Large intestine (tissue), 3 donors: ENCODE data around the gene SPANXN4. TPM values are rescaled to one million over a fixed set of nuclear protein-coding genes. Genes with fewer than 3 reads are reported as not detected.

Experiments used
- DNase-seq, 2 donors: peaks; one replicate each; pipeline versions ENCODE4 v3.0.0 to v3.0.0-alpha.2; 2013
- H3K27ac ChIP-seq: one replicate; pipeline ENCODE4 v1.5.1; 2013; ENCODE audit warnings: low read length
- H3K27me3 ChIP-seq: 2 replicates; pipeline ENCODE4 v1.6.1; 2013; ENCODE audit warnings: low read length; ENCODE audit not compliant: control insufficient read depth, insufficient read depth
- H3K36me3 ChIP-seq: 2 replicates; pipeline ENCODE4 v1.6.1; 2013; ENCODE audit warnings: low read length; ENCODE audit not compliant: control insufficient read depth, insufficient read depth
- H3K4me1 ChIP-seq: one replicate; pipeline ENCODE4 v1.6.1; 2013; ENCODE audit warnings: low read length; ENCODE audit not compliant: control insufficient read depth, insufficient read depth
- H3K4me3 ChIP-seq: one replicate; pipeline ENCODE4 v1.5.1; 2013; ENCODE audit warnings: low read length
- H3K9me3 ChIP-seq: one replicate; pipeline ENCODE4 v1.6.1; 2013; ENCODE audit warnings: mild to moderate bottlenecking, low read depth, low read length, moderate library complexity; ENCODE audit not compliant: control insufficient read depth
- WGBS: methylation state at CpG from one replicate; pipeline ENCODE4 v1.1.5; 2013; ENCODE audit warnings: low lambda C conversion rate; ENCODE audit not compliant: insufficient coverage; 5-methylcytosine and 5-hydroxymethylcytosine counted together
- polyA plus RNA-seq: library from polyadenylated mRNA; unstranded; fragments of 120-200 nt; gene quantifications from one replicate; pipeline ENCODE4 v1.2.1, GENCODE V29; 2013

SPANXN4 gene
- polyA plus RNA-seq, 1 donor, result not detected

DNA sequence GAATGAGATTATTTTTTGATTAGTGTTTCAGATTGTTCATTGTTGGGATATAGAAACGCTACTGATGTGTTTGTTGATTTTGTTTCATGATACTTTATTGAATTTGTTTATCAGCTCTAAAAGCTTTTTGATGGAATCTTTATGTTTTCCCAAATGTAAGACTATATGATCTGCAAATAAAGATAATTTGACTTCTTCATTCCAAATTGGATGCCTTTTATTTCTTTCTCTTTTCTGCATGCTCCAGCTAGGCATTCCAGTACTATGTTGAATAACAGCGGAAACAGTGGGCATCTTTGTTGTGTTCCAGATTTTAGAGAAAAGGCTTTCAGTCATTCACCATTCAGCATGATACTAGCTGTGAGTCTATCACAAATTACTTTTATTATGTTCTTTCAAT is 21.8 kb downstream of the SPANXN4 start:
- Histone ChIP-seq H3K36me3 (no peaks in the 10 kb centered on the region), H3K4me1 (no peaks in the 10 kb centered on the region), H3K9me3 (no peaks in the 10 kb centered on the region), H3K27ac (no peak overlapping the region), H3K27me3 (no peaks in the 10 kb centered on the region), H3K4me3 (no peak overlapping the region)
- no peak for DNase-seq
- WGBS, result 100% methylated on average over 1 of the region's 2 CpGs

DNA sequence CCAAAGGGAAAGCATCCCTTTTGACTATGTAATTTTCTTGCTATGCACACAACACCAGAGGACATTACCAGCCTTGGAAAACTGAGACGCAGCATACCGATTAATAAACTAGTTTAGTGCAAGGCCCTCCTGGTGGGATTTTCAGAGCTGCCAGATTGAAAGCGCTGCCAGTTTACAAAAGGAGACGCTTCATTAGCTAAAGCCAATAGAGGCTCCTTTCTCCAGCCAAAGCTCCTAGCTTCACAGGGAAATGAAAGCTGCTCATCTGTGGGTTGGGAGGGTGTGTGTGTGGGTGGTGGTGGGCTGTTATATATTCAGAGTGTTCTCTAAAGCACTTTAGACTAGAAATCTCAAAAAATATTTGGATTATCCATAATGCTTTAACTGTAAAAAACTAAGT is 32.4 kb downstream of the SPANXN4 start:
- no CpG with 5 or more reads among the region's 4 CpGs for WGBS
- DNase-seq, result no peak
- Histone ChIP-seq H3K4me1 (no peaks in the 10 kb centered on the region), H3K36me3 (no peaks in the 10 kb centered on the region), H3K27me3 (no peaks in the 10 kb centered on the region), H3K27ac (no peak overlapping the region), H3K9me3 (no peaks in the 10 kb centered on the region), H3K4me3 (no peak overlapping the region)

DNA sequence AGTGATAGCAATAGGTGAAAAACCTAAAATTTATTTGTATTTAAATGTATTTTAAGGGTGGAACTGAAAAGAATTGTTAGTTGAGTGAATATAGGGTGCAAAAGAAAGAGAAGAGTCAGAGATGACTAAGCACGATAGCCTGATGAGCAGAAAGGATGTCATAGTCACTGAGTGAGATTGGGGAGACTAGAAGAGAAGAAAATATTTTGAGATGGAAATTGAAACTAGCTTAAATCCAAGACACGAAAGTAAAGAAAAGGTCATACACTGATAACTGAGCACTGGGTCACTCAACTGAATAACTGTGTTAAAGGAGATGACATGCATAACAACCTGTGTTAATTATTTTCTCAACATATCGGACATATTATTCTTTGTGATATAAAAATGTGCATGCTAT is 55.5 kb downstream of the SPANXN4 start:
- Histone ChIP-seq H3K4me3 (no peak overlapping the region), H3K36me3 (no peaks in the 10 kb centered on the region), H3K27ac (no peak overlapping the region), H3K9me3 (no peaks in the 10 kb centered on the region), H3K4me1 (no peaks in the 10 kb centered on the region), H3K27me3 (no peaks in the 10 kb centered on the region)
- WGBS, result 100% methylated on average over 1 of the region's 3 CpGs
- DNase-seq, result no peak

DNA sequence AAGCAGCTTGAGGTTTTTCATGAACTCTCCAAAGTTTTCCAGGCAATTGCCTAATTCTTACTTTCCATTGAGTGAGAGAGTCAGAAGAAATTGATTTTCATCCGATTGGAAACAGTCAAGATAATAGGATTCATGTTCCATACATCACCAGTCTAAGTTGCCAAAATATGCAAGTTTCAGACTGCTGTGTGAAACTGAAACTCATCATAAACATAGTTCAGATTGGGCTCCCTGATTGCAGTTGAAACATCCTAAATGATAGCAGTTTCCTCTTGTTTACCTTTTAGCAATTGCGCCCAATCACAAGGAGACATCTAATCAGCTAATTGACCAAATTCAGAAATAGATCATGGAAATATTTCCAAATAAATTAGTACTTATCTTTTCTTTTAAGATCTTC is 56.8 kb downstream of the SPANXN4 start:
- H3K36me3 ChIP-seq, result no peaks in the 10 kb centered on the region
- H3K4me1 ChIP-seq, result no peaks in the 10 kb centered on the region
- no peak for DNase-seq
- H3K27me3 ChIP-seq, result no peaks in the 10 kb centered on the region
- no peak overlapping the region for H3K4me3 ChIP-seq
- H3K9me3 ChIP-seq, result no peaks in the 10 kb centered on the region
- H3K27ac ChIP-seq, result no peak overlapping the region
- no CpG with 5 or more reads among the region's 2 CpGs for WGBS
